ENCODE measurements around the gene EIF5B.

EIF5B gene

DNA sequence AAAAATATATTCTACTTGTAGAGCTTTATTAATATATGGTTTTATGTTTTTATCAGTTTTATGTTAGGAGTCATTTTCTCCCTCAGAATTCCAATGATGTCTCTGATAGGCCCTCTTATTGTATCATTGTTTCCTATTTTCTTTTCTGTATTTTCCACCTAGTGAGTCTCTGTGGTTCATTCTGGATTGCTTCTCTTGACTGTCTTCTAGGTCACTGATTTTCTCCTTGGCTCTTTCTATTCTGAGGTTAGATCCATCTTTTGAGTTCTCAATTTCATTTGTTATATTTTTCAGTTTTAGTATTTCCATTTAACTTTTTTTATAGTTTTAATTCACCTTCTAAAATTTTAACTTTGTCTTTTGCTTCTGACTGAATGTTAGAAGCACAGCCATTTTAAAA lies 37.6 kb downstream of the EIF5B start:
- DNase-seq: no peak

DNA sequence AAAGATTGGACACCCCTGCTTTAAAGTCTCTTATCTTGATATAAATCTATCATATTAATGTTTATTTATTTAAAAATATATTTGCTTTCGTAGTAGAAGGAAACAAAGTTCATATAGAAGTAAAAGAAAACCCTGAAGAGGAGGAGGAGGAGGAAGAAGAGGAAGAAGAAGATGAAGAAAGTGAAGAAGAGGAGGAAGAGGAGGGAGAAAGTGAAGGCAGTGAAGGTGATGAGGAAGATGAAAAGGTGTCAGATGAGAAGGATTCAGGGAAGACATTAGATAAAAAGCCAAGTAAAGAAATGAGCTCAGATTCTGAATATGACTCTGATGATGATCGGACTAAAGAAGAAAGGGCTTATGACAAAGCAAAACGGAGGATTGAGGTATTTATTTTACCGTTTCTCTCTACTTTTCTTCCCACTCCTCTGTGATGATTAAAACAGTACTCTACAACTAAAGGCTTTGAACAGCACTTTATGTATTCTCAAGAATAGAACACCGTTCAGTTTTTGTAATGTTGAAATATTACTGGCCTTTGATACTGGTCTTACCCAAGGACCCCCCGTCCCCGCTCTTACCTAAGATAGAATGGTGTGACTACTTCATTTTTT lies 39.2 kb downstream of the EIF5B start:
- DNase-seq: no peak

DNA sequence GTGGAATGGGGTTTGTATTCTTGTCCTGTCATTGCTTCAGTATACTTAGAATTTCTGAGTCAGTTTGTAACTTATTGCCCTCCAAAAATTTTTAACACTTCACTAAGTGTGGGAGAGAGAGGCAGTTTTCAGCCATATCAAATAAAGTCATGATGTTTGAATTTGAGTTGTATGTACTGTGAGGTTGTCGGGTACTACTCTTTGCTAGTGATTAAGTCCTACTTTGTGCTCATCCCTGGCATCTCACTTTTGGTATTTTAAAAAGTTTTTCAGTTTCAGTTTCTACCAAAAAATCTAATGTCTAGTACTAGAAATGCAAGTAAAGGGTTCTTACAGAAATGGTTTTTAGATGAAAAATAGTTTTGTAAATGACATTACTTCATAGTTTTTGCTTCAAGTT lies 40.7 kb downstream of the EIF5B start:
- no peak for DNase-seq

DNA sequence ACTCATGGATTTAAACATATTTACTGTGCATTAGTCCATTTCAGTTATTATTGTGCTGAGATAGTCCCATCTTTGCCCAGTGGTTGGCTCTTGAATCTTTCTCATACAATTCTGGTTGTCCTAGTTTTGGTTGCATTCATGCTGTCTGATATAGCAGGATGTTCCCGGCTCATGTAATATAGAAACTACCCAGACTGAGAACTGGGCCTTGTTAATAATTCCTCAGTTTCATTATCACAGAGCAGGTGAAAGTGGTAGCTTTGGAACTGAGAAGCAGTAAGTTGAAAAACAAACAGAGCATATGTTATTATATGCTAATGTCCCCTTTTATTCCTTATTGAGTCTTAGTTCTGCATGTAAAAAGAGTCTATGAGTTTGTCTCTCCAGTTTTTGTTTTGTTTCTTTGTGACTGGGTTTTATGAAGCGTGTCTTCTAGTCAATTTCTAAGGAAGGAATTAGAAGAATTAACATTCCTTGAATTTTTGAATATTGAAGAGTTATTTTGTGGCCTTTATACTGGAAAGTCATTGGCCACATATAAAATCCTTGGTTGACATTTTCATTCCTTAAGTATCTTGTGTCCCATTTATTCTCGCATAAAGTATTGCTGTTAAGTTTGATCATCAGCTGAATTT lies 43.3 kb downstream of the EIF5B start:
- DNase-seq: no peak

DNA sequence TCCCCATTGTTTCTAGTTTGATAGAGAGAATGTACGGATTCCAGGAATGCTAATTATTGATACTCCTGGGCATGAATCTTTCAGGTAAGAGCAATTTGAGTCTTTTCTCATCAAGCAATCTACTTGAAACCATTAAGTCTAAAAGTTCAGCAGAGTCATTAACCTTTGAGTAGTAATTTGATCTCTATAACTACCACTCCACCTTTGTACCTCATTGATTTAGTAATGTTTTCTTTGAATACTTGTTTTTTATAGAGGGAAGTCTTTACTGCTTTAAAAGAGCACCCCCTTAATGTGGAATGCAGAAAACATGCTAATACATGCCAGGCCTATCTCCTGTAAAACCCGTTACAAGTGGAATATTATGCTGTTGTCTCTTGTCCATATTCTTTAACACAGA lies 45.0 kb downstream of the EIF5B start:
- DNase-seq: no peak

DNA sequence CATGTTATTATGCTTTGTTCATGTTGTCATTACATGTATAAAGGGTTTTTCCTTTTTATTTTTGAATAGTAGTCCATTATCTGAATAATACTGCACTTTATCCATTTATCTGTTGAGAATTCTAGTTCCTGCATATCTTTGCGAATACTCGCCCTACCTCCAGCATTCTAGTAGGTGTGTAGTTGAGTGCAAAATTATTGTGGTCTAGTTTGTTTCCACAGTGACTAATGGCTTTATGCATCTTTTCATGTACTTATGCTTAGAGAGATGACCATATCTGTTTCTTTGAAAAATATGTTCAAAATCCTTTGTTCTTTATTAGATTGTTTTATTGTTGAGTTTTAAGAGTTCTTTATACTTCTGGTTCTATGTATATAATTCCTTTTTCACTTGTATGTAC lies 48.8 kb downstream of the EIF5B start:
- DNase-seq: no peak

DNA sequence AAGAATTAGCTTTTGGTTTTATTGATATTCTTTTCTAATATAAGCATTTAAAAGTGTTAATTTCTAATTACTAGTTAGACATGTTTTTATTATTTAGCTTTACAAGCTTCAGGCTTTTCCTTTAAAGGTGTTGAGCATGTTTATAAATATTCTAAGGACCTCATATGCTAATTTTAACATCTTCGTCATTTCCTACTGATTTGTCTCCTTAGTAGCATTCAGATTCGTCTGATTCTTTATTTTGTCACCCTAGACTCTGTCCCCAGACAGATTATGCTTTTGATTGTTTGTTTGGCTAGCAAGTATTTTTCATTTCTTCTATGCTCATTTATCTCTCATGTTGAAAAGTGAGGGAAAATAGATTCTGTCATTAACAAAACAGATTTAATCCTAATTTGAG lies 51.7 kb downstream of the EIF5B start:
- no peak for DNase-seq

DNA sequence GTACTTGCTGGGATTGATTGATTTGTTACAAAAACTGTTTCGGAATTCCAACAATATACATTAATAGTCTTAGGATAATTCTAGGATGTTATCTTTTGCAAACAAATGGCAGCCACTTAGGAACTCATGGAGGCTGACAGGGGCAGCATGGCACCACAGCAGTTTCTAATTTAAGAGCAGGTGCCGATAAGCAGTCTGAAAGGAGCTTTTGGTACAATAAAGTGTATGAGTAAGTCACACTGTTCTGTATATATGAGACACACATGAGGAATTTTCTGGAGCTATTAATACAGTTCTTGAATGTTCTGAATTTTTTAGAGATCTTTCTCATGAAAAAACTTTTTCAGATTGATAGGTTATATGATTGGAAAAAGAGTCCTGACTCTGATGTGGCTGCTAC lies 52.2 kb downstream of the EIF5B start:
- no peak for DNase-seq

DNA sequence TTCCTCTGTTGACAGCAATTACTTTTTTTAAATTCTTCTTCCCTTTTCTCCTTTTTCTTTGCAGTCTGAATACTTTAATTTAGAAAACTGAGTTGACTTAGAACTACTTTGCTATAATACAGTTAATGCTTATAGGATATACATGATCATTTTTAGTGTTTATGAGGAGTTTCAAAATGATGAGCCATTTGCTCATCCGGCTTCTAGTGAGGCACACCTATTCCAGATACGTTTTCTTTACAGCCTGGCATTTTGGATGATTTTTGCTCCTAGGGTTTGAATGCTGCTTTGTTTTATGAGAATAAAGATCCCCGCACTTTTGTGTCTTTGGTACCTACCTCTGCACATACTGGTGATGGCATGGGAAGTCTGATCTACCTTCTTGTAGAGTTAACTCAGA lies 52.8 kb downstream of the EIF5B start:
- DNase-seq: no peak

DNA sequence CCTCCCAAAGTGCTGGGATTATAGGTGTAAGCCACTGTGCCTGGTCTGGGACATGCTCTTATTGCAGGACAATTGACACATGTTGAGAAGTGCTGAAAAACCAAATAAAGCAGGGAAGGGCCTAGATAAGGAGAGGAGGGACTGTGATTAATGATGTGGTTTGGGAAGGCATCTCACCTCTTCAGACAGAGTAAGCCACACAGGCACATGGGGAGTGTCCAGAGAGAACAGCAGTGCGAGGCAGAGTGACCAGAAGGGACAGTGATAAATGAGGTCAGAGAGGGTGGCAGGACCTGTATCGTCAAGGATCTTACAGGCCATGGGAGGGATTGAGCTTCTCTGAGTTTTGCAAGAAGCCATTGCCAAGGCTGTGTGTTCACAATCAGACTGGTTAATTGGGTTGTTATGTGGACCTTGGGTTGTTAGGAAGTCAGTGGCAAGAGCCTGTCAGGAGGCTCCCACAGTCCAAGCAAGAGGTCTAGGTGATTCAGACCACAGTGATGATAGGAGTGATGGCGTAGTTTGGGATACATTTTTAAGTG lies 58.5 kb downstream of the EIF5B start:
- DNase-seq: no peak

DNA sequence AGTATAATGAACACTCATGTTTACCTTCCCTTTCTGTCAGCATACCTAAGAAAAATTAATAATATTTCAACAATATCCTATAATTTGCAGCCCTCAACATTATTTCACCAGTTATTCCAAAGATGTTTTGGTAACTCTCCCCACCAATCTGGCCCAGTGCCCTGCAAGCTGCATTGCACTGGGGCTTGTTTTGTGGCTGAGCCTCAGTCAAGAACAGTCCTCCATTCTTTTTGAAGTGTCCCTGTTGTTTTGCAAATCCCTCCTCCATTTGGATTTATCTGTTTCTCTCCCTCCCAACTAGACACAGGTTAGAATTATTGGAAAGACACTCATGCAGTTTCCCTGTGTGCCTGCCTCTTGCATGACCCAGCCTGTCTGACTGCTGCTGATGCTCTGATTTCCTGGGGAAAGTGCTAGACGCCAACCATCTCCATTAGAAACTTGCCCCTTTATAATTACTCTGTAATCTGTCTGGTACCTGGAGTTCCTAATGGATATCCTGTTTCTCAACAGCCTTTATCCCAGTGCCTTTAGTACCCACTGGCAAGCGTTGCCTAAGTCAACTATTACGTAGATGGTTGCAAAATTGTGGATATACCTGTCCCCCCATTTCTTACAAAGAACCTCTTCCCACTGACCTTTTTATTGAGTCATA lies 60.2 kb downstream of the EIF5B start:
- no peak for DNase-seq

DNA sequence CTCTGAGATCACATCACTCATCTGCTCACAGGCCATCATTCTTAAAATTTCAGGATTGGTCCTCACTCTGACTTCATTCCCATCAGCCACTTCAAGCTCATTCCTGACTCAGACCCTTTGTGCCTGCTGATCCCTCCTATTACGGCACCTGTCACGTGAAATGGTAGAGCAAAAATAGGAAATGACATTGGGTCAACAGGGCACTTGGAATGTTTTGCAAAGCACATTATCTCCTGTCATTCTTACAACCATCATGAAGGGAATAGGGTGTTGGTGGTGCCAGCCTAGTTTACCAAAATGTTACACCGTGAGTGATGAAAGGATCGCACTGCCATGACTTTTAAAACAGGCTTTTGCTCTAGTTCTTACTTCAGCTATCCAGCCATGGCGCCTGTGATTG lies 61.1 kb downstream of the EIF5B start:
- no peak for DNase-seq

DNA sequence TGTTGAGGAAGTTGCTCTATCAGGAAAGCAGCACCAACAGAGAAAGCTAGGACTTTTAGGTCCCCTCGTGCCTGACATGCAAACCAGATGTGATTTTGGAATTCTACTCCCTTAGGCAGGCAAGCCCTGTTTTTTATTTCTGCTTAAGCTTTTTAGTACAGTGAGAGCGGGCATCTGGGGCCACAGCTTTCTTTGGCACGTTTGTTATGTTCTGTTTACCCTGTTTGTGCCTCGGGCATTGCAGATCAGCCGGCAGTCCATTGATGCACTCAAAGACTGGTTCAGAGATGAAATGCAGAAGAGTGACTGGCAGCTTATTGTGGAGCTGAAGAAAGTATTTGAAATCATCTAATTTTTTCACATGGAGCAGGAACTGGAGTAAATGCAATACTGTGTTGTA lies 61.9 kb downstream of the EIF5B start:
- no peak for DNase-seq

DNA sequence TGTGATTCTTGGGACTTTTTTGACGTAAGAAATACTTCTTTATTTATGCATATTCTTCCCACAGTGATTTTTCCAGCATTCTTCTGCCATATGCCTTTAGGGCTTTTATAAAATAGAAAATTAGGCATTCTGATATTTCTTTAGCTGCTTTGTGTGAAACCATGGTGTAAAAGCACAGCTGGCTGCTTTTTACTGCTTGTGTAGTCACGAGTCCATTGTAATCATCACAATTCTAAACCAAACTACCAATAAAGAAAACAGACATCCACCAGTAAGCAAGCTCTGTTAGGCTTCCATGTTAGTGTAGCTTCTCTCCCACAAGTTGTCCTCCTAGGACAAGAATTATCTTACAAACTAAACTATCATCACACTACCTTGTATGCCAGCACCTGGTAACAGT lies 62.6 kb downstream of the EIF5B start:
- DNase-seq: no peak

DNA sequence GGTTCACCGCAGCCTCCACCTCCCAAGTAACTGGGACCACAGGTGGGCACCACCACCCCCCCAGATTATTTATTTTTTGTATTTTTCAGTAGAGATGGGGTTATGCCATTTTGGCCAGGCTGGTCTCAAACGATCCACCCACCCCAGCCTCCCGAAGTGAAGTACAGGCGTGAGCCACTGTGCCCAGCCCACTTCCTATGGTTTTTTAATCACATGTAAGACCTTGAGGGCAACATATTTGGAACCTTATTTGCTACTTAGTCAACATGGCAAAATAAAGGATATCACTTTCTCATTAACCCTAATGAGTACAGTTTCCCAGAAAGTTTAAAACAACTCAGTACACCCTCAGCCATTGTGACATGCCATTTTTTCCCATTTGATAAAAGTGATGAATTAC lies 64.7 kb downstream of the EIF5B start:
- no peak for DNase-seq

DNA sequence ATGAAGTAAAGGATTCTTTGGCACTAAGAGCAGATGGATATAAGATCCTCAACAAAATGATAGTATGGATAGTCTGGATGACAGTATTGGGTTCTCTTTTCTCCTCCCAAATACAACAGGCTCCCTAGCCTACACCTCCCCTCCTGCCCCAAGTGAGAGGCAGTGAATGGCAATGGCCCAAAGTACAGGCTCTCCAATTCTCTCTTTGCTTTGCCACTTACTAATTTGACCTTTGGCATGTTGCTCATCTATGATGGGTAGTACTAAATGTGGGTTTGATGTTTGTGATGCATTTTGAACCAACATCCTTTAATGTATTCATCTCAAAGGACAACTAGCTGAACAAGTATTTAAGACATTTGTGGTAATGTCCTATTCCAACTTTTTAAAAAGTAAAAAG lies 65.9 kb downstream of the EIF5B start:
- no peak for DNase-seq

DNA sequence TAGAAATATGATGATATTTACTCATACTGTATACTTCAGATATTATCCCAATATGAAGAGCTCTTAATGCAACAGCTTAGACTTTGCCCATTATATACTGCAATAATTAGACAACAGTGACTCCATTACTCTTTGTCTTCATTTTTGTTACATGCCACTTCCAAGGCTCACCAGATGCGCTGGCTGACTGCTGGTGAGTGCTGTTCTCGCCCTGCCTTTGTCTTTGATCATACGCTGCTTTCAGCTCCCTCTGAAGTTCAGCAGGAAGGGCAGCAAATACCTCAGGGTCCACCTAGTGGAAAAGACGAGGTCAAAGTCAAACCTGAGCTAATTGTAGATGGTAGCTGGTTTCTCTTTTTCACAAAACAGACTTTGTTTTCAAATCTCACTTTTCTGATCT lies 66.3 kb downstream of the EIF5B start:
- no peak for DNase-seq

DNA sequence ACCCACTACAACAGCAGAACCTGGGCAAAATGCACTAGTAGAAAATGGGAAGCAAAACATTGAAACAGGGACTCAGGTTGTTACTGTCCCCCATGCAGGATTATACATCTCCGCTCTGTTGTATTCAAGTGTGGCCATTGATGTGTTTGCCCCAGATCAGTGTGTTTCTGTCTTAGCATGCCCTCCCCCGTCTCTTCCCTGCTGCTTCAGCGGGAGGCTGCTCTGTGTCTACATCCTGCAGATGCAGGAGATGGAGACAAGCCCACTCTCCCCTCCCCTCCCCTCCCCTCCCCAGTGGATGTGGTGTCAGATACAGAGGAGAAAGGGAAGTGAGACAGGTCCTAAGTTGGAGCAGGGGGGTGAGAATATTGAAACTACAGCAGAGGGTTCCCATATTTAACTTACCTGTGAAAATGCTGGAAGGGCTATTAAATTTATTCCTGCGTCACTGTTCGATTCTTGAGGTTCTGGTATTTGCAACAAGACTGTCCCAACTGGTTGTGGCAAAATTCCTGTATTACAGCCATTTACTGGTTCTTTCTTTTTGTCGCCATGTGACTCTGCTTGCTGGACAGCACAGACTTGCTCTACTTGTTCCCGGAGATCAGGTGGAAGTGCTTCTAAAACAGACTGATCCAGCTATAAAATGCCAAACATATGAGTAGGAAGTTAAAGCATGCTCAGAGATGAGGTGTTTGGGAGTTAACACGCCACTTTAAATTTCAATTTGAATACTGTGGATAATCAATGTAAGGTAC lies 67.0 kb downstream of the EIF5B start:
- no peak for DNase-seq

DNA sequence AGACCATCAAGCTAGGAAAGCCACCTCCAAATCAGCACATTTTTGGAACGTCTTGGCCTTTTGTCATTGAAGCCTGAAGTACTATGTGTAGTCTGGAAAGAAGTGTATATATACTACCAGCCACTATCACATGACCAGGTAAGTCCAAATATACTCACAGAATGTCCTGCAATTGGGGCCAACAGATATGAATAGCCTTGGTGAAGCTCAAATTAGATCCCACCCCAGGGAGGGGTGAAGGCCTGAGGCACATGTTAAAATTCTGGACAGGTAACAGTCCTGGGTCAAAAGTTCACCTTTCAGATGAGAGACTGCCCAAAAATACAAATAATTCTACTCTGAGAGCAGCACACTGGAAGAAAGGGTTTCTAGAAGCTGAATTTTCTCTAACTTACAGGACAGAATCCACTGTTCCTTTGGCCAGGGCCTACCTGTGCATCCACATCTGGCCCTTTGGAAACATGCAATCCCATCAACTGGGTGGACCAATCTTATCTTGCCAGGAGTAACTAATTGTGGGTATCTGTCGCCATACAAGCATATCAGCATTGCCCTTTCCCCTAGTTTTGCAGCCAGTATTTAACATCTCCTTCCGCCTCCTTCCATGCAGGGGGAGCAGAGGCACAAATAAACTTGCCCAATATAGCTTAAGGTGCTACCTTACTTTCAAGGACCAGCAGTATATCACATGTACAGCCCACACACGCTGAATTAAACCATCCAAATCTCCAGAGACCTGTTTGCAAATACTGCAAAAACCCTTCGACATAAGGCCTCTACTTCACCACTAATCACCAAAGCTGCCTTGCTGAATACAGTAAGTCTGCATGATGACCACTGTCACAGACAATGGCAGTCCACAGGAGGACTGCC lies 67.8 kb downstream of the EIF5B start:
- no peak for DNase-seq

DNA sequence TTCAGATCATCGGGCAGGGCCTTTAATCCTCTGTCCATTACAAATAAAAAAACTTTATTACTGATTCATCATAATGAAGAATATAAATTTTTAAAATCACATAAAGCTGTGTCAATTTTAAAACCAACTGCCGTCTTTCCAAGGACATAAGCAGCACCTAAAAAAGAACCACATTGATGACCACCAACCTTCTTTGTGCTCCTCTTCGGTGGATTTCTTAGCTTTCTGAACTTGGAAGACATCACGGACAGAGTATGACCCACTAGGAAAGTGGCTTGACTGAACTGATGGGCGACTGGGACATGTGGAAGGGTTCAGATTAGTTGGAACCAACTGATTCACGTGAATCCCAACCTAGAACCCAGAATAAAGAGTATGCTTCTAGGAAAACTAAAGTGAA lies 68.9 kb downstream of the EIF5B start:
- no peak for DNase-seq

DNA sequence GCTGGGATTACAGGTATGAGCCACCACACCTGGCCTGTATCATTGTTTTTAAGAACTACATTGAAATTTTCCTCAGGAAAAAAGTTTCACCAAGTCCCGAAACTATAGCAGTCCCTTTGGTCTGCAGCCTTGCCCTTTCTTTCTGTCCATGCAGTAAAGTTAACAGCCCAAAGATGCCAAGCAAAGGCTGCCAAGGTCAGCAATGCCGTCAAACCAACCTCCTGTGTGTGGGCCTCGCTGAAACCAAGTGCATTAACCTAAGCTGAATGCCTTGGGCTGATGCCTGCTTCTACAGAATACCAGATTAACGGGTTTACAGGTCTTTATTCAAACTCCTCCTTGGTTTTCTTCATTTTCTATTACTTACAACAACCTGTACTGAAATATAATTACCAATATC lies 73.1 kb downstream of the EIF5B start:
- DNase-seq: no peak

DNA sequence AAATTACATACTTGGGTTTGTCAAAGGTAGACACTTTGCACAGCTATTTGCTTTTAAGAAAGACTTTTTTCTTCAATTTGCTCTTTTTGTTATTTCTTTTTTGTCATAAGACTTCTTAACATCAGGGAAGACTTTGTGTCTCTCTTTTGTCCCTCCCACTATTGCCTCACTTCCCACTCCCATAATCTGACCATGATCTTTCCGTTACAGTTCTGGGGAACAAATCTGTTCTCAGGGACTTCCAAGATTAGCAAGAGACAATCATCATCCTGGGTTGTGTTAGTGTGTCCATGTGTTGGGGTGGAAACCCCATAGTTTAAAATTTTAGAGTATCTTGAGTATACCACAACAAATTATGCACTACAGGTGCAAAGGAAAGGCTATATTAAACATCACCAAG lies 77.4 kb downstream of the EIF5B start:
- no peak for DNase-seq

DNA sequence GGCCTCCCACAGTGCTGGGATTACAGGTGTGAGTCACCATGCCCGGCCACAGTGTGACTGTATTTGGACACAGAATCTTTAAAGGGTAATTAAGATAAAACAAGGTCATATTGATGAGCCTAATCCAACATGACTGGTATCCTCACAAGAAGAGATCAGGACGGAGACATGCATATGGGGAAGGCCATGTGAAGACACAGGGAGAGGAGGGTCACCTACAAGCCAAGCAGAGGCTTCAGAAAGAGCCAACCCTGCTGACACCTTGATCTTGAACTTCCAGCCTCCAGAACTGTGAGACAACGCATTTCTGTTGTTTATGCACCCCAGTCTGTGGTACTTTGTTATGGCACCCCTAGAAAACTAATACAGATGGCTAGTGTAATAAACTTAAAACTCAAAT lies 80.2 kb downstream of the EIF5B start:
- no peak for DNase-seq
